ENCODE measurements around the gene CSTPP1. TPM values are rescaled to one million over a fixed set of nuclear protein-coding genes. Genes with fewer than 3 reads are reported as not detected.

Gene CSTPP1
- total and polyA plus RNA-seq, 2 of the 4 experiments (the other 2 are of a cell fraction), result 22.0 to 35.7 TPM

DNA sequence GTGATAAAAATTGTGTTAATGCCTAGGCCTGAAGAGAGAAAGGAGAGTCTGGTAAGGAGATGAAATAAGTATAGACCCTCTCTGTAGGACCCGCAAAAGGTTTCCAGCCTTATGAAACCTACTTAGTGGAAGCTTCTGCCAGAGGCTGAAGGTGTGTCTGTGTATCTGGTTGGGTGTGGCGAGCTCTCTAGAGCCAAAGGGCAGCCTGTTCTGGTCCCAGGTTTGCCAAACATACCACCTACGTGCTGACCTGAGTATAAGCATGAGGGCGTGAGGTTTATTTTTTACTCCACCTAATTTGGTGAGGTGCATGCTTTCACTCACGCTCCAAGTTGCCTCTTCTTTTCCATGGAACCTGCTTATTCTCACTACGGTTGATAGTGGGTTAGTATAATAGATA lies 5.6 kb downstream of the CSTPP1 start:
- H3K79me1 ChIP-seq (ENCODE audit: low read depth in 1 of 2, low read length in 2 of 2), result peaks cover 13 to 14% of the 10 kb centered on the region in 2 experiments

More for the DNA sequence above, 5.6 kb downstream of the CSTPP1 start:
- Histone ChIP-seq H3K9me3 (ENCODE audit: control insufficient read depth, insufficient read depth, low read length) (no peaks in the 10 kb centered on the region), H2AK5ac (ENCODE audit: low read depth, low read length) (no peak overlapping the region), H4K8ac (ENCODE audit: low read depth in 2 of 2, low read length in 2 of 2) (no peak overlapping the region), H3K23ac (ENCODE audit: low read depth, low read length) (no peak overlapping the region), H2AK9ac (replicated peaks; ENCODE audit: low read depth, low read length, poor library complexity) (no peak overlapping the region), H3K27me3 (ENCODE audit: control insufficient read depth, insufficient read depth, low read length) (no peaks in the 10 kb centered on the region), H3K56ac (ENCODE audit: extremely low read depth, insufficient read depth, low read length) (no peak overlapping the region), H3K4me1 (ENCODE audit: control insufficient read depth, insufficient read depth, low read length) (no peaks in the 10 kb centered on the region; the same call in 1 of the 2 replicates), H3K18ac (ENCODE audit: low read depth, low read length) (no peak overlapping the region), H3K36me3 (ENCODE audit: control insufficient read depth, insufficient read depth, low read length) (no peaks in the 10 kb centered on the region; the same call in 1 of the 2 replicates), H2BK5ac (ENCODE audit: low read depth, low read length, poor library complexity, severe bottlenecking) (no peak overlapping the region), H2BK120ac (ENCODE audit: low read depth, low read length) (no peak overlapping the region), H4K5ac (ENCODE audit: low read depth, low read length) (no peak overlapping the region), H3K9ac (ENCODE audit: low read depth, low read length) (no peak overlapping the region), H4K91ac (ENCODE audit: insufficient read depth, low read depth, low read length) (no peak overlapping the region), H3K4me3 (ENCODE audit: insufficient read depth, low read depth, low read length) (no peak overlapping the region), H2AFZ (replicated peaks; ENCODE audit: low read length, poor library complexity) (no peak overlapping the region), H3K27ac (ENCODE audit: insufficient read depth, low read length) (no peak overlapping the region), H3K14ac (replicated peaks; ENCODE audit: low read depth, low read length) (no peak overlapping the region), H3K4me2 (ENCODE audit: low read depth, low read length) (no peak overlapping the region), H3K4ac (ENCODE audit: low read depth, low read length) (no peak overlapping the region), H2BK15ac (ENCODE audit: low read depth, low read length) (no peak overlapping the region), H2BK20ac (ENCODE audit: low read depth, low read length) (no peak overlapping the region), H3K9me1 (ENCODE audit: insufficient read depth, low read length) (no peaks in the 10 kb centered on the region), H4K20me1 (ENCODE audit: insufficient read depth, low read length) (no peaks in the 10 kb centered on the region)
- CTCF ChIA-PET, result no interaction called here
- ATAC-seq (ENCODE audit: low read depth) (no peak), DNase-seq (no peak)
- BruUV-seq (replicated peaks), result no TSS peak
- dilution Hi-C loops (cut with HindIII; ENCODE audit: low sequenced_read_pairs, unreplicated experiment), result no loop called here
- intact Hi-C loops (cut with micrococcal nuclease), result no loop called here
- TF ChIP-seq MXI1 (IDR thresholded peaks at IDR 0.05; ENCODE audit: borderline replicate concordance, low read depth, low read length) (no peak), CHD1 (IDR thresholded peaks at IDR 0.05; ENCODE audit: low read depth, low read length) (no peak), FOS (IDR thresholded peaks at IDR 0.05; ENCODE audit: low read depth, low read length) (no peak)
- POLR2A ChIA-PET (ENCODE audit: unreplicated experiment), result no interaction called here
- in situ Hi-C loops (cut with MboI; ENCODE audit: low sequenced_read_pairs), result no loop called here
- WGBS, 2 experiments (ENCODE audit: extremely low coverage in 2 of 2, insufficient read length in 1 of 2), result no CpG with 5 or more reads among the region's 6 CpGs
